ENCODE results near the gene TP53I11.

Gene TP53I11

DNA sequence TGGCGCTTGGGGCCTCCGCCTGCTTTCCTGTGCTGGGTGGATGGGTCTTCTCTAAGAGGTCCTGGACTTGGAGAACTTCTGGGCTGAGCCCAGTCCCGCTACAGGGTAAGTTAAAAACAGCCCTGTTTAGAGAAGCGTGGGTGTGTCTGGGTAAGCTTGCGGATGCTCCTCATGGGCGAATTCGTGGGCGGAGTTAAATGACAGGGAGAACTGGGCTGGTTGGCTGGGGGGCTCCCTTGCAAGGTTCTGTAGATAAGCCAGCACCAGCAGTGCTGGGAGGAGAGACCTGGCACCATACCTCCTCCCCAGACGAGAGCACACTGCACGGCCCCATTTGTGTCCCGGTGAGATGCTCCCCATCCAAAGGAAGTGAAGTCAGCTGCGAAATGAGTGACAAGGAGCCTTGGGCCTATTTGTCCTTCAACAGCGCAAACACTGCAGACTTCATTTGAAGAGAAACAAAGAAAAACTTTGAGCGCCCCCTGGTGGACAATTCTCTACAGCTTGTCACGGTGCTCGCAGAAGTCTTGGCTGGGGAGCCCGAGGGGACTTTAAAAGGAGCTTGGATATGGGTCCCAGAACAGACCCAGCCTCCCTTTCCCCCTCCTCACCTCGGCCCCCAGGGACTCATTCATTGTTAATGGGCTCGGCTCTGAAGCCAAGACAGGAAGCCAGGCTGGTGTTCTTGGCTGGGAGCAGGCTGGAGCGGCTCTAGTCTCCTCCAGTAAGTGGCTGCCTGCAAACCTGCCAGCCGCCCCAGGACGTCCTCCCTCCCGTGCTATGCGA is 39.5 kb downstream of the TP53I11 start:
- DNase-seq, result peak; percentile 84

GRCh38 chr11:44910591-44910990 is 40.1 kb downstream of the TP53I11 start:
- DNase-seq, result no peak

- DNase-seq, result no peak
Observed at GRCh38 chr11:44909557-44909956, 41.1 kb downstream of the TP53I11 start.

GRCh38 chr11:44906649-44907048 is 44.0 kb downstream of the TP53I11 start:
- no peak for DNase-seq

DNA sequence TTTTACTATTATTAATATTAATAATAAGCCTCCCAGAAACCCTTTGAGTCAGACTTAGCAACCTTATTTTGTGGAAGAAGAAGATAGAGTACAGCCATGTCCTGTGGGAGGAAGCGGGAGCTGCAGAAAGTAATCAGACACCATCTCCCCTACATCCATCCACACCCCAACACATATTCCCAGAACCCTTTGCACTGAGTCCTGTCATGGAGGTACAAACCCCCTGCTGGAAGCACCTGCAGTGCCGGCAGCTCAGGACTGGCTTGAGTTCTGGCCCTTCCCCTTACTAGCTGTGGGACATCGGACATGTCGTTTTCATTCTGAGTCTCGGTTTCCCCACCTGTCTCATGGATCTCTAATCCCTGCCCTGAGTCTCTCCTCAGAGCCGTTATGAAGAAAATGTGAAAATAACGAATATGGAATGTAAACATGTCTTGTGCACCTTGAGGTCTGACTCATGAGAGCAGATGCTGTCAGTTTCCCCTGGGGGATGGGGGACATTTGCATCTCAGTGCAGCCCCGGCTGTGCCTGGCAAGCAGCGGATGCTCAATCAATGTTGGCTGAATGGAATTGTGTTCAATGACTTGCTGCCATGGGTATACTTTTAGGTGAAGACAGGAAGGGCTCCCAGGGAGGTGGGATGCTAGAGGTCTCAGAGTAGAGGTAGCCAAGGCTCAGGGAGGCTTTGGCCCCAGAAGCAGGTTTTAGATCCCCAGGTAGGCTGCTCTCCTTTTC is 45.4 kb downstream of the TP53I11 start:
- DNase-seq, result no peak

- DNase-seq, result no peak
Observed at GRCh38 chr11:44904261-44905020, 46.2 kb downstream of the TP53I11 start.

GRCh38 chr11:44903518-44903917 is 47.2 kb downstream of the TP53I11 start:
- DNase-seq, result no peak

DNA sequence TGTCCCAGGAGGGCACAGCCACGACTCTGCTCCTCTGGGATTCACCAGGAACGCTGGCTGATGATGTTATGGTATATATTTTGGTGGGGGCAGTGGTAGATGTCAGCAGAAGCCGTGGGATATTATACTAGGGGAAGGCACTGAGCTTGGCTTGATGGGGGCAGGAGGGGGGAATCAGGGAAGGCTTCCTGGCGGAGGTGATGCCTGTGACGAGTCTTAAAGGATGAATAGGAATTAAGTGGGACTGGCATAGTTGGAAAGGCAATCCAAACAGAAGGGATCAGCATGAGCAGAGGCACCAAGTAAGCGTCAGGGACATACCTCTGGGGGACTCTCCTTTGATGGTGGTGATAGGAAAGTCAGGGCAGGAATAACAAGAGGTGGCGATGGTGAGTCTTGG is 47.6 kb downstream of the TP53I11 start:
- DNase-seq, result no peak

DNA sequence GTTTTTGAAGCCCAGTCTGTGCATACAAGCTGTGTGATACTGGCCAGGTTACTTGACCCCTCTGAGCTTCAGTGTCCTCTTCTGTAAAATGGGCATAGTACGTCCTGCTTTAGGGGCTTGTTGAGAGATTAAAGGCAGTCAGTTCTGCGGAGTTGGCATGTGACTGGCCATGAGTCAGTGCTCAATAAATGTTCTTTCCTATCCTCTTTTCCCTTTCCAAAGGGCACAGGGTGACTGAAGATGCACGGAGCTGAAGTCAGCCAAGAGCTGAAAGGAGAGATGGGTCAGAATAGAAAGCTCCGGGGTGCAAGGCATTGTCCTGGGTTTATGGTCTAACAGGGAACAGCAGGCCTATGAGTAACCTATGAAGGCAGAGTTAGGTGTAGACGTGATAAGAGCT is 48.9 kb downstream of the TP53I11 start:
- no peak for DNase-seq

- DNase-seq, result no peak
Observed at GRCh38 chr11:44901120-44901633, 49.5 kb downstream of the TP53I11 start.

- DNase-seq, result peak; percentile 78
Observed at GRCh38 chr11:44899959-44900358, 50.7 kb downstream of the TP53I11 start.

GRCh38 chr11:44893846-44894617 is 56.7 kb downstream of the TP53I11 start:
- DNase-seq, result peak; percentile 77

GRCh38 chr11:44893308-44893822 is 57.3 kb downstream of the TP53I11 start:
- DNase-seq, result no peak

- DNase-seq, result no peak
Observed at GRCh38 chr11:44892843-44893242, 57.8 kb downstream of the TP53I11 start.

DNA sequence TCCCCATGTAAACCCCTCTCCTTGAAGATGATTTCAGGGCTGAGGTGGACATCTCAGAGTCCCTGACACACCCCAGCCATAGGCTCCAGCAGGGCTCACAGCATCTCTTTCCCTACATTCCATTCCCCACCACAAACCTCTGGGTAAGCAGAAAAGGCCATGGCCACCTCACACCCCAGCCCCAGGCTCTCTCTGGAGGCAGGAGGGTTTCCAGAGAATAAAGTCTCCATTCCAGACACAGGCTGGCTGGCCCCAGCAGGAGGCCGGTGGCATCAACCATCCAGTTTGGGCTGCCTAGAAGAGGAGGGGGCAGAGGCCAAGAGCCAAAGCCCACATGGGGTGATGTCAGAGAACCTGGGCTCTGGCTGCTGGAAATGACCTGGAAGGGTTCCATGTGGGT is 61.4 kb downstream of the TP53I11 start:
- DNase-seq, result peak; percentile 83

DNA sequence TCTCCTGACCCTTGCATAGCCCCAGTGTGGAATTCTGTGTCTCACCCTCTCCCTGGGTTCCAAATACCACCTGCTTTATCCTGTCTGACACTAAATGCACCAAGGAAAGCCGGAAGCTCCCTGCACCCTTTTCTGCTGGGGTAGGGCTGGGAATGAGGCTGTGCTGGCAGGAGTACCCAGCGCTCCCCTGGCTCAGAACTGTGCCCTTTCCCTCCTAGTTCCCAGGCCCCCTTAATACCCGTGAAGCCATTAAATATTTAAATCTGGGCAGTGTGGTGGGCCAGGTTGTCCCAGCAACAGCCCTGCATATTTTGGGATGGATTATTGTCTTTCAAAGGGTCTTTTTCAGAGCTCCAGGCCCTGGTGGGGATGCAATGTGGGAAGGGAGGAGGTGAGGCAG is 63.0 kb downstream of the TP53I11 start:
- DNase-seq, result no peak

- DNase-seq, result peak; percentile 84
Observed at GRCh38 chr11:44886790-44887140, 63.9 kb downstream of the TP53I11 start.

DNA sequence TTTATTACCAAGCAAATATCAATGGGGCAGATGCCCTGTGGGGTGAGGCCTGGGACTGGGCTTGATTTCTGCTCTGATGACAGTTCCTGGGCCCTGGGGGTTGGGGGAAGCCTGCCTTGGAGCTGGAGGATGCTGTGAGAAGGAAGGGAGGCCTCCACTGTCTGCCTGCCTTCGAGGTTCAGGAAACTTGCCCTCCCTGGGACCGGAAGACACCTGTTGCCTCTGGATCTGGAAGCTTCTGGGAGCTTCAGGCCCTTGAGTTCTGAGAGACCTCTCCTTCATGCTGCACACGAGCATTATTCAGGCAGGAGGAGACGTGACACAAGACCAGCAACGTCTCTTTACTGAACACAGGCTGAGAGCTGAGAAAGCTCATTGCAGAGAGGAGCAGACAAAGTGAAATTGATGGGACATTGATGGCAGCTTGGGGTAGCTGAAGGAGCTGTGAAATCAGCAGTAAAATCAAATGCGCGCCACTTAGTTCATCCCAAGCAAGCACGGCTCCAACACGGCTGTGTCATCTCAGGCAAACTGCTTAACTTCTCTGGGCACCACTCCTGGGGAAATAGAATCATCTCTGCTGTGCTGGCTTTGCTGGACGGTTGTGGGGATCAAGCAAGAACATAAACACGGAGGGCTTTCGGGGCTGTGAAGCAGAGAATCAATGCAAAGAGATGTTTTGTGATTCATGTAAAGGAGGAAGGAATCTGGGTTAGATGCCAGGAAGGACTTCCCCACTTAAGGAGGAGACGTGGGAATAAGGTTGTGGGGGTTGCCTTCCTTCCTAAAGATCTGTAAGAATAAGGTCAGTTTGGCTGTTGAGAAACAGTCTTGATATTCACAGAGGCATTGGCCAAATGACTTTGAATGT is 64.5 kb downstream of the TP53I11 start:
- peak; percentile 67 for DNase-seq

DNA sequence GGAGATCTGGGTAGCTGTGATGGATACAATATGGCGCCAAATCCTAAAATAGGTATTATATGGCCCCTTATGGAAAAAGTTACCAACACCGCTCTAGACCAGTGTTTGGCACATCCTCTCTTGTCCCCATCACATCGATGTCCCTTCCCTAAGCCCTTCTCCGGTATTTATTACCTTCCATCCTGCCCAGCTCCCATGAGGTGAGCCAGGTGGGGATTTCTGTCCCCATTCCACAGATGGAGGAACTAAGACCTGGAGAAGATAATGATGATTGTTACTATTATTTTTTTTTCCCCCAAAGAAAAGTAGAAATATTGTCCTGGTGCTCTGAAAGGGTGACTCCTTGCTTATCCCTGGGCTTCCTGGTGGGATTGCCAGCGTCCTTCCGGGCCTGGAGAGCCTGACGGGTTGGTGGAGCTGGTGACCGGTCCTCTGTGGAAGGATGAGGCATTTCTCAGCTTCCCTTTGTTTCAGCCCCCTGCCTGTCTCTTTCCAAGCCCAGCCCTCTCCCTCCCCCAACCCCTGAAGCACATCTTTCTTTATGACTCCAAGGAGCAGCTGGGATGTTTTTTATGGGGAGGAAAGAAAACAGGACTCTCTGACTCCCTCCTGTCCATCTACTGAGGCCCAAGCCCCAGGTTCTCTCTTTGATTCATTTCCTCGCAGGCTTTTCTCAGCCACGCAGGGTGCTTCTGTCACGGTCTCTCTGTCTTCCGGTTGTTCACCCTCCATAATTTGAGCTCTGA is 65.4 kb downstream of the TP53I11 start:
- DNase-seq, result peak; percentile 40

DNA sequence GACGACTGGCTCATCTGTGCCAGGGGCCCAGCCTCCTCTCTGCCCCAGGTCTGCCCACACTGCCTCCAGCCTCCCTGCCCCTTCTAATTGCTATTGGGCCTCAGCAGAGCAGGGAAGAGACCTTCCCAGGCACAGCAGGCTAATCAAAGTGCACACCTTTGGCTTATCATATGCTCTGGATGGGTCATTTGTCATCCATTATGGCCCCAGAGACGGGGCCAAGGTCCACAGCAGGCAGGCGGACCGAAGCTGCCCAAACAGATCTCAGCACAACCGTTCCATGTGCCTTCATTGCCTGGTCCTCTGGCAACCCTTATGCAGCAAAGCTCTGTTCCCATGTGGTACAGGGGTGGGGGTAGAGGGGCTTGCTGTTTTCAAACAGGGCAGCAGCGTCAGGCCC is 66.6 kb downstream of the TP53I11 start:
- DNase-seq, result no peak

Measured in fibroblast of skin of scalp (primary cell).